ENCODE results near the gene TSPAN9.

TSPAN9 gene

GRCh38 chr12:3128498-3129293, 51.5 kb downstream of the TSPAN9 start:
- DNase-seq = no peak

DNA sequence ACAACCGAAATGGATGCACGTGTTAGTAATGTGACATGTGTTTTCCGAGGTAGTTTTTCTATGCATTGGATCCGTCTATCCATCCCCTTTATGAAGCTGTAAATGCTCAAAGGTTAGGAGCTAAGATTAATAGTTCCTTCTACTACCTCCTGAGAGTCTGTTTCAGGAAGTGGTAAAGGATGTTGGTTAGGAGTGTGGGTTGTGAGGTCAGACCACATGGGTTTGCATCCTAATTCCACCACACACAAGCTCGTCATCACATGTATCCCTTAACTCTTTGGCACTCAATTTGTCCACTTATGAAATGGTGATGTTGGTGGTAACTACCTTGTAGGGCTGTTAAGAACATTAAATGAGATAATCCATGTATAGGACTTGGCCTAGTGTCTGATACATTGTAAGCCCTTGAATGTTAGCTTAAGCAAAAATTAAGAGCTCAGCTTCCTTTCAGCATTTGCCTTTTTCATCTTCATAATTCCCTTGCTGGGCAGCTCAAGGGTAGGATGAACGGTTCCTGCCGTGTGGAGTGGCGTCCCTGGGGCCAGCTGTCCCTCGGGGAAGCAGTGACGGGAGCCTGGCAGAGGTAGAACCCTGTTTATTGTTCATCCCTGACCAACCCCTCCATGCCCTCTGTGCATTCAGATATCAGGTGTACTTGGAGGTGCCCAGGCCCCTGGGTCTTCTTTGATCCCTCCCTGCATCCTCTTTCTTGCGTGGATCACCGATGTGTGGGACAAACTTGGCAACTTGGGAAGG, 52.3 kb downstream of the TSPAN9 start:
- no peak for DNase-seq

GRCh38 chr12:3130057-3130830, 53.1 kb downstream of the TSPAN9 start:
- no peak for DNase-seq

DNA sequence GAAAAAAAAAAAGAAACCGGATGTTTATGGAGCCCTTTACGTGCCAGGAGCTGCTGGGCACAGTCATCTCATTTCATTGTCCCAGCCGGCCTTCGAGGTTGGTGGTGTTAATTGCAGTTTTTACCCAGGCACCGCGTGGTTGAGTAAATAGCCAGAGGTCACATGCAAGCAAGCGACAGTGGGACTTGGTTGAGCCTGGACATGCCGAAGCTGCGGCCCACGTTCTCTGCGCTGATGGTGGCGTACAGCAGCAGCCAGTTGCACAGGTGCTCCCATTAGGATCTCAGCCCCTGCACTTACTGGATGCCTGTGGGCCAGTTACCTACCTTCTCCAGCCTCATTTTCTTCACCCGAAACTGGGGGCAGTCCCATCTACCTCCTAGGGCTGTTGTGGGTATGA, 54.0 kb downstream of the TSPAN9 start:
- no peak for DNase-seq

DNA sequence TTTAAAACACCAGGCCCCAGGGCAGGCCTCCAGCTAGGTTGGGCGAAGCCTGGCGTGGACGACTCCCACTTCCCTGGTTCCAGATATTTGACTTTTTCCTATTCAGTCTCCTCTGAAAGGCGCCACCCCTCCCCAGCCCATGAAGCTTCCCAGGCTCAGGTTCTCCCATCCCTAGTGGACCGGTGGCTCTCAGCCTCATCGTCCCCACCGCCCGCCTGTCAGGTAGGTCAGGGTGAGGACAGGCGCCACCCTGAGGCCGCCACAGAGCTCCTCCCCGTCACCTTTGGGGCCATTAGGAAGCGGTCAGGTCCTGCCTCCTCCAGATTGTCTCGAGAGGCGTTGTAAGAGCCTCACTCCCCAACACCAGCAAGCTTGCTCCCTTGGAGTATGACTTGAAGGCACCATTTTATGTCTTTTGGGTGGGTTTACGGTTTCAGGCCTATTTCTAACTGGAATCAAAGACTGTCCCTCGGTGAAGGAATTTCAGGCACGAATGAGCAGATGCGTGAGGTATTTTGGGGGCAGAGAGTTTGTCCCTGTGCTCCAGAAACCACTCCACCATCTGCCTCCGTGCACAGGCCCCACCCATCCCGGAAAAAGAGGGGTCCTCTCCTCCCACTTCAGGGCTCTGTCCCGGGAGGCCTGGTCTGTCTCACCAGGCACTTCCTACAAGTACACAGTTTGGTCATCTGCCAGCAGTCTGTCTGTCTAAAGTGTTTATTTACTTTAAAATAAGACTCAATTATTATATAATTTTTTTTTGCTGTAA, 55.6 kb downstream of the TSPAN9 start:
- DNase-seq = no peak

DNA sequence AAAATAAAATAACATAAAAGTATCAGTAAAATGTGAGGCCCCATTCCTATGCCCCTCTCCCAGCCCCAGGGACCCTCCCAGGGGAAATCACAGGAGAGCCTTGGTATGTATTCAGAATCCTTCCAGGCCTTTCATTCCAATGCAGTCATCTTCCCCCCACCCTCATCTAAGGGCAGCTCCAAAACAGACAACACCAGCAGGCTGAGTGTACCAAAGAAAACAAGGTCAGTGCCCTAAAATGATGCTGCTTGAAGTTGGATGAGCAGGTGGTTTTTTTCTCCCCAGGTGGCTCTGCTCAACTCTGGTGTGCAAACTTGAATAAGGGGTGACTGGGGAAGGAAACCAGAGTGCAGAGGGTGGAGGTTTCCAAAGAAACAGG, 56.2 kb downstream of the TSPAN9 start:
- no peak for DNase-seq

DNA sequence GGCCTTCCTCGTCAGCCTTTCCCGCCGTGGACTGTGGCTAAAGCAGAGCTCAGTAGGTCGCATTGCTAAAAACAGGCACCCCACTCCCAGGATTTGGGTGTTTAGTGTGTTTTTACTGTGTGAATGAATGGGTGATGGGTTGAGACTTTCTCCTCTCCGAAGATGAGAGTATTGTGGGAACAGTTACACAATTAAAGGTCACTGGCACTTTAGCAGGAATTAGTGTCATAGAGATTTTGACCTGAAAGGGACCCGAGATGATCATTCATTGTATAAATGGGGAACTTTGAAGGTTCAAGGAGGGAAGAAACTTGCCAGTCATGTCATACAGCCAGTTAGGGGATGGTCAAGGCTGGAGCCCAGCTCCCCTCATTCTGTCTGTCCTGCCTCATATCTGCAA, 56.9 kb downstream of the TSPAN9 start:
- DNase-seq = no peak

GRCh38 chr12:3134526-3135135, 57.5 kb downstream of the TSPAN9 start:
- DNase-seq = no peak

- no peak for DNase-seq
These were observed 58.6 kb downstream of the TSPAN9 start for GRCh38 chr12:3135522-3136461.

DNA sequence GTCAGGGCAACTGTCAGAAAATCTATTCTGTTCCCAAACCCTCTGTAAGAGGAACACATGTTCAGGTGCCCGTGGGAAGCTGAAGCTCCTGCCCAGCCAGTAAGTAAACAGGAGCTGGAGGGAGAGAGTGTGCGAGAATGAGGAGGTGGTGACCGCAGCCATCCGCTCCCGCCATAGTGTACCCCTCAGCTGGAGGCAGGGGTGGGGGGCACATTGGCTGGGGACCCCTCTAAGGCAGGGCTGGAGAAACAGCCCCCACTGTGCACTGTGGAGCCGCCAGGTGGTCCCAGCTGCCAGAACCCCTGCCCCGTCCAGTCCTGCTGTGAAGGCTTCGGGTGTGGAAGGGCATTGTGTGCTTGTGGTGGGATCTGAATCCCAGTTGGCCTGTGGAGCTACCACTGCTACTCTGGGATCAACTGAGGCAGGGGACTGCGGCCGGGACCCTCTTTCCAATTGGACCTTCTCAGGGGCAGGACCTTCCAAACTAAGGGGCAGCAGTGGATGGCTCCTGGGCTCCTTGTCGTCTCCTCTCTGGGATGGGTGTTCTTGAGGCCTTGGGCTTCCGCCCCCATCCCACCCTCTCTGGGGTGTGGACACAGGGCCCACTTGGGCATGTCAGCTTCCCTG, 59.6 kb downstream of the TSPAN9 start:
- DNase-seq = no peak

GRCh38 chr12:3137268-3137781, 60.1 kb downstream of the TSPAN9 start:
- no peak for DNase-seq

DNA sequence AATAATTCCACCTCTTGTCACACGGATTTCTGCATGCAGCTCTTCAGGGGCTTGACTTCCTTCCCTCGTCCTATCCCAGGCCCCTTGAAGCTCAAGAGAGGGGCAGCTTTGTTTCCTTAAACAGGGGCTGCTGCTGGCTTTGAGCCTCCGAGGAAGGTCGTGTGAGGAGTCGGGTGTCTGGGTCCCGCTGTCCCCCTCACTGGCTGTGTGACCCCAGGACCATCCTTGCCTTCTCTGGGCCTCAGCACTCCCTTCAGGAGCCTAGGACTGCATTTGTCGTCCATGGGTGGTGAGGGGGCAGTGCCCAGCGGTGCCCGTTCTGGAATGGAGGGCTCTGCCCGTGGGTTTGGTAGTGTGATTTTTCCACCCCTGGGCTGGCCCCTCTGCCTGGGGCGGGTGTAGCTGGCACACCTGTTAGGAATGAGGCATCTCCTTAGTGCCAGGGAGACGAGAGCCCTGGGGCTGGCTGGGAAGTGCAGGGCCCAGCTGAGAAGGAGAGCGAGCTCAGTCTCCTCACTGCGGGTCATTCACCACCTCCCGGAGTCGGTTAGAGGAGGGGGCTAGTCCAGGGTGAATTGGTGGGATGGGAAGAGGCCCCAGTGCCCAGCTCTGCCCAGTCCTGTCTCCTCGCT, 60.8 kb downstream of the TSPAN9 start:
- DNase-seq = no peak

DNA sequence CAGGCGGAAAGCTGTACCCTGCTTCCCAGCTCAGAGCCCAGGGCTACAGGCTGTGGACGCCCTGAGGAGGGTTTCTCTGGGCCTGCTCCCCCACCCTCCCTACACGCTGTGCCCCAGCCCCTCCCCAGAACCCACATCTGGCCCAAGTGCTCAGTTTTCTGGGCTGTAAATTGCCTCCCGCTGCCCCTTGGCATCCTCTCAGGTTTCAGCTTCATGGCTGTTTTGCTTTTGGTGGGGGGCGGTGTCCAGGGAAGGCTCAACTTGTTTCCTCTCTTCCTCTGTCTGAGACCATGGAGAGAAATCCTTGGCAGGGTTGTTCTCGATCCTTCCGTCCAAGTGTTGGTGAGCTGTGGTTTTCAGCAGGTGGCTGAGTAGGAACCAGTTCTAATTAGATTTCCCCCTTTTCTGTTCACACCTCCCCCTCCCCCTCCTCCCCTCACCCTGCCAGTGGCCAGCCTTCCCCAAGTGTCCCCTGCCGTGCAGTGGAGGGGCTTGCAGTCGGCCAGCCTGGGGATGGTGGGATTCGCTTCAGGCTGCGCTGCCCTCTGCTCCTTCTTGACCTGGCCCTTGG, 61.8 kb downstream of the TSPAN9 start:
- no peak for DNase-seq

DNA sequence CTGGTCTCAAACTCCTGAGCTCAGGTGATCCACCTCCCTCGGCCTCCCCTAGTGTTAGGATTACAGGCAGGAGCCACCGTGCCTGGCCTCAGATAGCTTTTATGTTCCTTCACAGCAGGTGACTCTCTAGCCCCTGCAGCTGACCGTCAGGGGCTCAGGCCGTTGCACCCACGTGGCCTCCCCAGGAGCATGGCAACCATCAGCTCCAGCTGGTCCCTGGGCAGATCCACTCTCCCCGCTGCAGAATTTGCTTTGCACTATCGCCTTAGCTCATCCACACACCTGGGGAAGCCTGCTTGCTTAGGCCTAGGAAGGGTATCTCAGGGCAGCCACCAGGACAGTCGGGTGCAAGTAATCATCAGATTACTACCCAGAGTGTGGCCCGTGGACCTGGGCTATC, 62.6 kb downstream of the TSPAN9 start:
- DNase-seq = no peak

DNA sequence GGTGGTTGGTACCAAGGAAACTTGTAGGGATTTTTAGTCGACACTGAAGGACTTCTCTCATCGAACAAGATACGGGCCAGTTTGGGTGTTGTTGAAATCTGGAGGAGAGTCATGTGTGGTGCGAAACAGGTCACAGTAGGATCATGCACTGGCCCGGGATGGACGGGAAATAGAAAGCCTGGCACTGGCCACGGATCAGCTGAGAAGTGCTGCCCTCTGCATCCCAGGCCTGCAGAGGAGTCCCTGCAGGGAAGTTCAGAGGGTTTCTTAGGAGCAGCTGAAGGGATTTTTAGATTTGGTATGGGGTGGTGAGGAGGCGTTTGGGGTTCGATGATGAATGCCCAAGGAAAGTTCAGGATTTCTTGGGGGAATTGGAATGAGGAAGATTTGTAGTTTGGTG, 63.1 kb downstream of the TSPAN9 start:
- DNase-seq = no peak

- DNase-seq = no peak
These were observed 64.5 kb downstream of the TSPAN9 start for GRCh38 chr12:3141339-3142321.

GRCh38 chr12:3142386-3142785, 65.2 kb downstream of the TSPAN9 start:
- DNase-seq = no peak

DNA sequence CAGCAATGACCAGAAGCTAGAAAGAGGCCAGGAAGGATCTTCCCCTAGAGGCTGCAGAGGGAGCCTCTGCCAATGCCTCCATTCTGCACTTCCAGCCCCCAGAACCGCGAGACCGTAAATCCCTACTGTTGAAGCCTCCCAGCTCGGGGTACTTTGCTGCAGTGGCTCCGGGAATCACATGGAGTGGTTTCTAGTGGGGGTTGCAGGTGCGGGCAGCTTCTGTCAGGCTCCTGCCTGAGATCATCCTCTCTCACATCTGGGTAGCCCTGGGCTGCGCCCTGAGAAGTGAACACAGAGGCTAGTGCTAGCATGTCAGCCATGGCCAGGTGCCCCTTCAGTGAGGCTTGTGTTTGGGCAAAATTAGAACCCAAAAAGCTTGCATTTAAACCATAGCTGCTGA, 67.3 kb downstream of the TSPAN9 start:
- DNase-seq = no peak

All from NCI-H510A (cell line).